Neural progenitor cell (in vitro differentiated cells): ENCODE measurements around the gene JMJD7. TPM values are rescaled to one million over a fixed set of nuclear protein-coding genes. Genes with fewer than 3 reads are reported as not detected.

ENCODE experiments used
- DNase-seq: peaks from one replicate; pipeline ENCODE4 v3.0.0-alpha.2; 2016; ENCODE audit warnings: low spot score
- H2AFZ ChIP-seq: fragments of 200-600 bp; sonication (generic); replicated peaks from 2 replicates; pipeline ENCODE4 v1.6.1; 2016; ENCODE audit warnings: antibody characterized with exemption
- H3F3A ChIP-seq: fragments of 200-600 bp; sonication (generic); 2 replicates; pipeline ENCODE4 v1.6.1; 2016; ENCODE audit warnings: antibody characterized with exemption, low read depth
- H3K27ac ChIP-seq: fragments of 200-600 bp; sonication (generic); 2 replicates; pipeline ENCODE4 v1.5.1; 2016; ENCODE audit warnings: mild to moderate bottlenecking
- H3K27me3 ChIP-seq: fragments of 200-600 bp; sonication (generic); 2 replicates; pipeline ENCODE4 v1.6.1; 2016; ENCODE audit warnings: mild to moderate bottlenecking, moderate library complexity
- H3K36me3 ChIP-seq: fragments of 200-600 bp; sonication (generic); 2 replicates; pipeline ENCODE4 v1.5.1; 2016
- H3K4me1 ChIP-seq: fragments of 200-600 bp; sonication (generic); 2 replicates; pipeline ENCODE4 v1.6.1; 2016; ENCODE audit warnings: mixed run types
- H3K4me2 ChIP-seq: fragments of 200-600 bp; sonication (generic); 2 replicates; pipeline ENCODE4 v1.6.1; 2016
- H3K4me3 ChIP-seq: fragments of 200-600 bp; sonication (generic); 2 replicates; pipeline ENCODE4 v1.5.1; 2016
- H3K79me2 ChIP-seq: fragments of 200-600 bp; sonication (generic); 2 replicates; pipeline ENCODE4 v1.6.1; 2016; ENCODE audit warnings: low read depth
- H3K9ac ChIP-seq: fragments of 200-600 bp; sonication (generic); 2 replicates; pipeline ENCODE4 v1.6.1; 2016
- H3K9me3 ChIP-seq: fragments of 200-600 bp; sonication (generic); 2 replicates; pipeline ENCODE4 v1.5.1; 2016; ENCODE audit warnings: low read depth
- H4K20me1 ChIP-seq: fragments of 200-600 bp; sonication (generic); 2 replicates; pipeline ENCODE4 v1.6.1; 2016; ENCODE audit warnings: low read depth
- H3K27ac Mint-ChIP-seq: 3 replicates; pipeline ENCODE4 v1.8.0; 2021; ENCODE audit warnings: mixed read lengths
- H3K27me3 Mint-ChIP-seq: 2 replicates; pipeline ENCODE4 v1.8.0; 2022; ENCODE audit warnings: low read depth, mild to moderate bottlenecking, inconsistent platforms, moderate library complexity, mixed read lengths; ENCODE audit not compliant: insufficient read depth
- H3K36me3 Mint-ChIP-seq: 3 replicates; pipeline ENCODE4 v1.8.0; 2021; ENCODE audit warnings: mixed read lengths
- H3K4me1 Mint-ChIP-seq: 3 replicates; pipeline ENCODE4 v1.8.0; 2021; ENCODE audit warnings: mixed read lengths
- H3K4me3 Mint-ChIP-seq: 3 replicates; pipeline ENCODE4 v1.8.0; 2021; ENCODE audit warnings: mild to moderate bottlenecking, moderate library complexity, mixed read lengths
- H3K9me3 Mint-ChIP-seq: 3 replicates; pipeline ENCODE4 v1.8.0; 2020; ENCODE audit warnings: mixed read lengths
- CTCF ChIP-seq: fragments of 200-600 bp; sonication (generic); IDR thresholded peaks from 2 replicates; pipeline ENCODE4 v1.5.1; 2017; ENCODE audit warnings: antibody characterized with exemption, mild to moderate bottlenecking
- EZH2 ChIP-seq: fragments of 200-600 bp; sonication (generic); IDR thresholded peaks from 2 replicates; pipeline ENCODE4 v1.6.1; 2017; ENCODE audit warnings: antibody characterized with exemption, mild to moderate bottlenecking, moderate library complexity
- EZH2phosphoT487 ChIP-seq: fragments of 200-600 bp; sonication (generic); IDR thresholded peaks from 2 replicates; pipeline ENCODE4 v1.6.1; 2017; ENCODE audit warnings: antibody characterized with exemption
- total RNA-seq: library from RNA; depleted of rRNA; stranded (reverse); fragments of >200 nt; gene quantifications from 2 replicates; pipeline ENCODE4 v1.2.3, GENCODE V29; 2015; ENCODE audit warnings: low replicate concordance

JMJD7 gene
- total RNA-seq, 1 donor from 2014 or later: 13.4 TPM

GRCh38 chr15:41783296-41783695, 44.6 kb upstream of the JMJD7 start:
- Mint-ChIP-seq H3K27me3 (no peaks in the 10 kb centered on the region), H3K27ac (no peak overlapping the region), H3K4me1 (peaks cover 22% of the 10 kb centered on the region), H3K9me3 (no peaks in the 10 kb centered on the region), H3K4me3 (no peak overlapping the region), H3K36me3 (peaks cover 11% of the 10 kb centered on the region)
- Histone ChIP-seq H3K36me3 (no peaks in the 10 kb centered on the region), H3F3A (peaks cover 14% of the 10 kb centered on the region), H3K9me3 (no peaks in the 10 kb centered on the region), H3K27me3 (no peaks in the 10 kb centered on the region), H3K79me2 (peaks cover 23% of the 10 kb centered on the region), H3K4me2 (no peak overlapping the region), H3K9ac (no peak overlapping the region), H3K27ac (no peak overlapping the region), H3K4me1 (peaks cover 32% of the 10 kb centered on the region), H2AFZ (no peak overlapping the region), H4K20me1 (peaks cover 5% of the 10 kb centered on the region), H3K4me3 (no peak overlapping the region)
- DNase-seq: no peak
- TF ChIP-seq EZH2: no peak

DNA sequence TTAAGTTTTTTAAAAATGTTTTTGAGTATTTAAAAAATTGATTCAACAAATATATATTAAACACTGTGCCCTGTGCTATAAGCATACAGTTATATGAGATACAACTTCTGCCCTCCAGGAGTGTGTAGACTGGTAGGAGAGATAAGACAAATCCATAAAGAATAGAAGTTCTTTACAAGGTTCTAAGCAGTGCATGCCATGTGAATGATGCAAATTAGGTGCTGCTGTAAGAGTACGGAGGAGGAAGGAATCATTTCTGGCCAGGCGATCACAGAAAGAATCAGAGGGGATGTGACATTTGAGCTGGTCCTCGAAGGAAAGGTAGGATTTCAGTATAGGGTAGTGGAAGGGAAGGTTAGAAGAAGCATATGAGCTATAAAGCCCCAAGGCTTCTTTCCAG, 39.6 kb upstream of the JMJD7 start:
- peaks cover 17% of the 10 kb centered on the region for H3K79me2 ChIP-seq
- H3K9me3 ChIP-seq: no peaks in the 10 kb centered on the region
- Mint-ChIP-seq H3K9me3 (no peaks in the 10 kb centered on the region), H3K36me3 (peaks cover 8% of the 10 kb centered on the region), H3K27ac (no peak overlapping the region), H3K4me3 (no peak overlapping the region), H3K4me1 (peaks cover 13% of the 10 kb centered on the region), H3K27me3 (no peaks in the 10 kb centered on the region)
- H3K27ac ChIP-seq: no peak overlapping the region
- peaks cover 25% of the 10 kb centered on the region for H3K4me1 ChIP-seq
- no peak for DNase-seq
- no peak overlapping the region for H3K4me2 ChIP-seq
- H2AFZ ChIP-seq: no peak overlapping the region
- no peaks in the 10 kb centered on the region for H4K20me1 ChIP-seq
- H3K36me3 ChIP-seq: no peaks in the 10 kb centered on the region
- H3K27me3 ChIP-seq: no peaks in the 10 kb centered on the region
- peaks cover 3% of the 10 kb centered on the region for H3F3A ChIP-seq
- no peak for TF ChIP-seq CTCF
- no peak for TF ChIP-seq EZH2phosphoT487
- no peak for TF ChIP-seq EZH2
- H3K9ac ChIP-seq: no peak overlapping the region
- no peak overlapping the region for H3K4me3 ChIP-seq

DNA sequence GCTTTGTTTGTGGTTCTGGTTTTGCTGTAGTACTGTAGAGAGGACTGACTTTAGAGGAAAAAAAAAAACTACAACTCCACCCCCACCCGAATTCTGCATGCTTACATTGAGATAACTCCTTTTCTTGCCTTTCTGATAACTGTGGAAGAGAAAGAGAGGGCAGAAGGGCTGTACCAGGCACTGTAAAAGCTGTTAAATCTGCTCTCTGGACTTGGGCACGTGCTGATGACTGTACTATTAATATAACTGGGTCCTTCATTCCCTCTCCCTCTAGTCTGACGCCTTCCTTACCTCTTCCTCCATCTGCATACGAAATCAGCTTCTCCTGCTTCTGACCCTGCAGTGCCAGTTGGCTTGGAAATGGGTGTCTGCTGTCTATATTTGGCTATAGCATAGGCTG, 38.7 kb upstream of the JMJD7 start:
- Mint-ChIP-seq H3K27me3 (no peaks in the 10 kb centered on the region), H3K9me3 (no peaks in the 10 kb centered on the region), H3K27ac (no peak overlapping the region), H3K4me3 (no peak overlapping the region), H3K4me1 (peaks cover 13% of the 10 kb centered on the region), H3K36me3 (peaks cover 5% of the 10 kb centered on the region)
- no peak for DNase-seq
- Histone ChIP-seq H3K4me2 (no peak overlapping the region), H4K20me1 (no peaks in the 10 kb centered on the region), H3F3A (peaks cover 3% of the 10 kb centered on the region), H3K36me3 (no peaks in the 10 kb centered on the region), H3K4me3 (no peak overlapping the region), H3K27ac (no peak overlapping the region), H3K27me3 (no peaks in the 10 kb centered on the region), H2AFZ (no peak overlapping the region), H3K4me1 (peaks cover 23% of the 10 kb centered on the region), H3K9me3 (no peaks in the 10 kb centered on the region), H3K79me2 (peaks cover 17% of the 10 kb centered on the region), H3K9ac (no peak overlapping the region)
- no peak for TF ChIP-seq EZH2
- no peak for TF ChIP-seq EZH2phosphoT487
- TF ChIP-seq CTCF: no peak

DNA sequence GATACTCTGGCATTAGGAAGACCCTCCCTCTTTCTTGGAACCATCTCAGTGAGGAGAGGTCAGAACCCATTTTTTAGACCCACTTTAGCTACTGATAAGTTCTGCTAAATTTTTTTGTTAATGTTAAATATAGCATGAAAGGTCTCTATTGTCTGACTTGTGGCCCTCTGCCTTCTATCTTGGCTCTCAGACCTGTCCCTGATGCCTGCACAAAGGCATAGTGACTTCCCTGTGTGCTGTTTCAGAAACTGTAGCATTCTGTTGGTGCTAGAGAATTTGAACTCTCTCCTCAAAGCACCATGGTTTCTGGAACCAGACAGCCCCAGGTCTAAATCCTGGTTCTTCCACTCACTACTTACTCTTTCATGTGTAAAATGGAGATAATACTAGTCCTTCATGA, 38.2 kb upstream of the JMJD7 start:
- peaks cover 17% of the 10 kb centered on the region for H3K79me2 ChIP-seq
- H3K9me3 ChIP-seq: no peaks in the 10 kb centered on the region
- H4K20me1 ChIP-seq: no peaks in the 10 kb centered on the region
- peaks cover 5% of the 10 kb centered on the region for H3K36me3 Mint-ChIP-seq
- H3K4me2 ChIP-seq: no peak overlapping the region
- no peaks in the 10 kb centered on the region for H3K9me3 Mint-ChIP-seq
- no peak overlapping the region for H3K27ac Mint-ChIP-seq
- DNase-seq: no peak
- H3K27me3 ChIP-seq: no peaks in the 10 kb centered on the region
- TF ChIP-seq CTCF (no peak), EZH2phosphoT487 (no peak), EZH2 (no peak)
- no peak overlapping the region for H3K4me3 Mint-ChIP-seq
- no peak overlapping the region for H2AFZ ChIP-seq
- H3F3A ChIP-seq: peaks cover 3% of the 10 kb centered on the region
- no peak overlapping the region for H3K9ac ChIP-seq
- no peak overlapping the region for H3K27ac ChIP-seq
- H3K36me3 ChIP-seq: no peaks in the 10 kb centered on the region
- peaks cover 23% of the 10 kb centered on the region for H3K4me1 ChIP-seq
- H3K4me3 ChIP-seq: no peak overlapping the region
- peaks cover 13% of the 10 kb centered on the region for H3K4me1 Mint-ChIP-seq
- H3K27me3 Mint-ChIP-seq: no peaks in the 10 kb centered on the region
